NCI-H1105 (cell line): ENCODE data around the gene MEGF9.

ENCODE experiments used
- DNase-seq: peaks from one replicate; lab custom pipeline; 2025; lab: John Stamatoyannopoulos, UW

MEGF9 gene

DNA sequence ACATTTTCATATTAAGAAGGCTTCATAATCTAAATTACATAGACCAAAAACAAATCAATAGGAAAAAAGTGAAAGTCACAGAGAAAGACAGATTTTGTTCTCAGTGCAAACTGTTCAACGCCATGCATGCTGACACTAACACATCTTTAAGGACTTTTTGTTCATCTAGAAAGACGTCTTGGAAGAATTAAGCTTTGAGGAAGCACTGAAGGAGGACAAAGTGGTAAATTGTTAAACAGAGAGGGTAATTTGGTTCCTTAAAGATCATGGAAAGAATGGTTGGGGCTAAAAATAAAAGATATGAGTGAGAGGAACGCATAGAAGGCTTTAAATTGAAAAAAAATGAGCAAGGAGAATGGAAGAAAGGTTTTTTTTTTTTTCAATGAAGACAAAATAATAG is 9.1 kb downstream of the MEGF9 start:
- no peak for DNase-seq

DNA sequence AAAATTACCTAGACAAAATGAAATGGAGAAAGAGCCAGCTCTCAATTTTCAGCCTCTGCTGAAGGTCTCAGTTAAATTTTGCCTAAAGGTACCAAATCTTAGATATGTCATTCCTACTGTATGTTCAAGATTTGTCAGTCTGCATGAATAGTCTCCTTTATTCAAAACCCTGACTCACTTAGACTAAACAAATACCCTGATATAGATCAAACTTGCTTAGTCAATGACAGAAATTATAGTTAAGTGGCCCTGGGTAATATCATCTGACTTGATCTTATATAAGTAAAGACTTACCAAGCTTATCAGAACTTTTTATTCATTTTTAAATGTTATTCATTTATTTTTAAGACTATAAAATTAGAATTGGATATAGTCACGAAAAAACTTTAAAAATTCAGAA is 12.2 kb downstream of the MEGF9 start:
- no peak for DNase-seq

DNA sequence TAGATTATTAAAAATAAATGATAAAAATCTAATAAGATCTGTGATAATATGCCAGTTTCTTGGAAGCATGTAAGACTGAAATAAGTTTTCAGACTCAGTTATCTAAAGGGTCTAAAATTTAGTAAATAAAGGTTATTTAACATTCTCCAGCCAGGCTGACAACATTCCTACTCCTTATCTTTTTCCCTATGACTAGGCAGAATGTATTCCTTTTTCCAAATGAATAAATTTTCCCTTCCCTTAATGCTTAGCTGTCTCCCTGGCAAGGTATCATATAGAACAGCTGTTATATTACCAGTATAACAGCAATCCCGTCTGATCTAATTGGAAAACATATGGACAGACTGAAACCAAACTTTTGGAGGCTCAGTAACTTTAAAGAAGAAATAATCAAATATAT is 13.0 kb downstream of the MEGF9 start:
- DNase-seq: no peak

DNA sequence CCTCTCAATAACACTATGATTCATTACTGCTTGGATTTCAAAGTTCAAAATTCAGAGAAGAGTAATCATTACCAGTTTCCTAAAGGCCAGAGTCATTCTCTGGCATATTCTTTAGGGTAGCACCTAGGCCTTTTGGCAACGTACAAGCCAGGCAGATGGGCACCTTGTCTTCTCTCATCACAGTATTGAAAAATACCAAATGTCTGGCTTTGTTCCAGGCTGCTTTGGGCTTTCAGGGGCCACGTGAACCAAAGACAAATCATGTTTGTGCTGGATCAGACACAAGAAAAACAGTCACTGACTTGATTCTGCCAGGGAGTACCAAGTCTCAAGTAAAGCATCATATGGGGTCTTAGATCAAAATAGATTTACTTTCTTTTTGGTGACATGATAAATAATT is 15.5 kb downstream of the MEGF9 start:
- peak; percentile 72 for DNase-seq

DNA sequence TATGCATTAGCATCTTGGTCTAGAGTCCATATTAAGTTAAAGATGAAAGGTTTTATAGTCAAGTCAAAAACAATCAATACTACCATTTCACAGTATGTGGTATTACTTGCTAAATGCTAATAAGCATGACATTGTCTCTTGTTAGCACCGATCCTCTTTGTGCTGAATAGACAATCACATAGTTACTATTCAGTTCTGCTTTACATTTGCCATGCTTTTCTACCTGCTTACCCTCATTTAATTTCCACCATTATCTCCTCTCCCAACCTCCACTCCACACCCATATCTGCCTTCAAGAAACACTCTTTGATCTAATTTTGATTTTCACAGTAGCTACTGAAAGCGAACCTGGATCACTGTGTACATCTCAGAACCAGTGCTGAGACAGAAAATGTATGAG is 16.8 kb downstream of the MEGF9 start:
- DNase-seq: no peak

DNA sequence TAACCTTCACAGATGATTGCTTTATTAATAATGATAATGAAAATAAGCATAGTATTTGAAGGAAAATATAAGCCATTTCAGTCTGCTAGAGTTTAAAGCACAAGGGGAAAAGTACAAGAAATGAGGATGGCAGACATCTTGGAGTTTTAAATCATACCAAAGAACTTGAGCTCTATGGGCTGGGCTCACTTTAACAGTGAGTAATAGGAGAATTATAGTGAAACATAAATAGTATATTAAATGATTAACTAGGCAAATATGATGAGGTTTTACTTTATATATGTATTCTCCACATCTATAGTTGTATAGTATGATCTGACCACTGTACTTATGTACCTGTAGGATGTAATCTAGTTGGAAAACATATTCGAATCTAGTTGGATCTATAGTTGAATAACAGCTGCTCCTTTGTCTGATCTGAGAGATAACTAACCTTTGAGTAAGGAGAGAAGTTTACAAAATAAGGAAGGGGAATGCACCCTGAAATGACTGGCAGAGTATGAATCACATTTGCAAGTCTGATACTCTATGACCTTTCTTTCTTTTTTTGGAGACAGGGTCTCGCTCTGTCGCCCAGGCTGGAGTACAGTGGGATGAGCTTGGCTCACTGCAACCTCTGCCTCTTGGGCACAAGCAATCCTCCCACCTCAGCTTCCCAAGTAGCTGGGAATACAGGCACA is 17.6 kb downstream of the MEGF9 start:
- no peak for DNase-seq

DNA sequence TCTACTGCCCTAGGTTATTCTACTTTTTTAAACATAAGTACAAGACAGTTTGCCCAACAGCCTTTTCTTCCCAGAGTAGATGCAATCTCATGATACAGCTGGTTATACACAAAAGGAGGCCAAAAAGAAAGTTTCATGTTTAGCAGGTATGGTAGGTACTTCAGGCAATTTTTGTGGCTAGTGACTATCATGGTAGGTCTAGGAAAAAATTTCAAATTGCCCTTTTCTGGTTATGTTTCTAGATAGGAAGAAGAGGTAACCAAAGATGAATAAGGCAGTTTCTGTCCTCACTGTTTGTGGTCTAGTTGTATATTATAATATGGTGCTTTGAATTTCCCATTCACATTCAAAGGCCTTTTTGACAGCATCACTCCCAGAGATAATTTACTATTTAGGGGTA is 19.7 kb downstream of the MEGF9 start:
- DNase-seq: no peak

DNA sequence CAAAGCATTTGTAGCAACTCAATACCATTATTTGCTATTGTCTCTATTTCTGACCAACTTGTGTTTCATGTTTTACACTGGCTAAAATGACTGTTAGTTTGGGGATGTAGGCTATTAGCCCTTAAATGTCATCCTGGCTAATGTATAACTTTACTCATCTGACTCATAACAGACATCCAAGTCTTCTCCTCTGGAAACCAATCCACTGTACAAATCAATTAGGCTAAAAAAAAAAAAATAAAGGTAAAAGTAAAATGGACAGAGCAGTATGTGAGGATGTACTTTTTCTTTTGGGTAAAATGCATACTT is 20.6 kb downstream of the MEGF9 start:
- DNase-seq: no peak

DNA sequence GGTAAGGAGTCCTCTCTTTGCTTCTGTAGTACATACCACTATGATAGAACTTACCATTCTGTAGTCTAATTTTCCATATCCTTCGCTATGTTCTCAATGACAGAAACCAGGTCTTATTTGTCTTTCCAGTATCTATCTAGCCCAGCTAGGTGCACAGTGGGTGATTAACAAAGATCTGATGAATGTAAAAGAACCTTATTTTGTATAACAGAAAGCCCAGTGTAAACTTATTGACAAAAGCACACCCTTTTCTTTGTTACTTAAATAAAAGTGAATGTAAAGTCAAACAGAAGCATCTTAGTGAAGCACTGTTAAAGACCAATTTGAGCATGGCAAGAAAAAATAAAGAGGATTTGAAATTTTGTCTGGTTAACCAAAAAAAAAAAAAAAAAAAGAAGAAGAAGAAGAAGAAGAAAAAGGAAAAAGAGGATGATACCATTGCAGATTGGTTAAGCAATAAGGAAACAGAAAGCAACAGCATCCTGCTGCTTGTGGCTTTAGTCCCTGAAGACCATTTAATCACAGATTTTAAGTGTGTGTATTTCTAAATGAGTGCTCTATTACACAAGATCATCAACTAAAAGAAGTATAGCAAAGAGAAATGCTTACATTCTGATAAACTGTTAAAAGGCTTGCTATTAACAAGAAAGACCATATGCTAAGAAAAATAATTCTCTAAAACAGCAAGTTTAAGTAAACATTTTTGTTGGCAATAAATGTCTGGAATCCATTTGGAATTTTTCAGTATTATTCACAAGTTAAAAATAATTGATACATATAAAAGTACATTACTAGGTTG is 21.2 kb downstream of the MEGF9 start:
- DNase-seq: no peak

DNA sequence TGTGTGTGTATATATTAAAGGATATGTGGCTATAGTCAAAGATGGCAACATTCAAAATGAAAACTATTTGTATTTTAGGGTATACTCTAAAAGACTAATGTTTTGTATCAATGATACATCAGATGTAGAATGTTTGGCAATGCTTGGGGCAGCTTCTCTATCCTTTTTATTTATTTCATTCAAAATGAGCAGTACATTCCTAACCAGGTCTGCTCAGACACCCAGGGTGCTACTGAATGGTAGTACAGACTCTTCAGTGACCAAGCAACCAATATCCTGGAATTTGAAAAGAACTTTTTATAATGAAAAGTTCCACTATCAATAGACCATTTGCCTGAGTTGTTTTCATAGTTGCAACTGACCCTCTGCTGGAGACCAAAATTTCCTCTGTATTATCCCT is 23.9 kb downstream of the MEGF9 start:
- DNase-seq: no peak

DNA sequence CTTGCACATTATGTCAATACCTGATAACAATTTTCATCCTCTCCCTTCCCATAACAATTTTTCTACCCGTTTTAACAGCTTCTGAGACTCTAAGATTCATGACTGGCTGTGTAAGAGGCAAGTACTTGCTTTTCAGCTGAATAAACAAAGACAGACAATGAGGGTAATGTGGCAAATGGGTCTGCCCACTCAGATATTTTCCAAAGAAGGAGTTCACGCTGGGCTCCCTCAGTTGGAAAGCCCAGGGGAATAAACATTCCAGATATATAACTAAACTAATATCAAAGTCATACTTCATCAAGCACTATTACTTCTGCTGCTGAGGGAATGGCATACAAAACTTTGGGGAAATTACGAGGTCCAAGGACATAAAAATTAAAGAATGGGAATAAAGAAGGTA is 24.4 kb downstream of the MEGF9 start:
- peak; percentile 40 for DNase-seq

DNA sequence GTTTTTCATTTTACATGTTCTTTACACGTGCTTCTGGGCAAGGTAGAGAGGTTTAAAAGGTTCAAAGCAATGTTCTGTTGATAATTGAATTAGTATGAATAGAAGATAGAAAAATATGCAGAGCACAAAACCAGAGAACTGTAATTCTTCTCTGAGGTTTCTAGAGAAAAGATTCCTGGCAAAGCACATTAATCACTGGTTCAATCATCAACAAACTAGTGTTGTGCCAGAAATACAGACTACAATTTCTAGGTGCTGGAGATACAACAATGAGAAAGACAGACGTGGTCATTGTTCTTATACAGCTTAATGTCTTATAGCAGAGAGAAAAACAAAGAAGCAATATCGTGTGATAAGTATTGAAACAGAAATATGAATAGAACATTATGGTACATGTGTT is 25.5 kb downstream of the MEGF9 start:
- no peak for DNase-seq

DNA sequence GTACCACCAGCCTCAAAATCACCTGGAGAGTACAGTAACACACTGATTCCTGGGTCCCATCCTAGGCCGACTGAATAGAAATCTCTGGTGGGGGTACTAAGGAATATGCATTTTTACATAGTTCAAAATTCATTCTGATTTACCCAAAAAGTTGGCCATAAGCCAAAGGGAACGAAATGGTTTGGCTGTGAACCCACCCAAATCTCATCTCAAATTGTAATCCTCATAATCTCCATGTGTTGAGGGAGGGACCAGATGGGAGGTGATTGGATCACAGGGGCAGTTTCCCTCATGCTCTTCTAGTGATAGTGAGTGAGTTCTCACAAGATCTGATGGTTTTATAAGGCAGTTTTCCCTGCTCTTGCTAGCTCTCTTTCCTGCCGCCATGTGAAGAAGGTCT is 31.1 kb downstream of the MEGF9 start:
- no peak for DNase-seq

DNA sequence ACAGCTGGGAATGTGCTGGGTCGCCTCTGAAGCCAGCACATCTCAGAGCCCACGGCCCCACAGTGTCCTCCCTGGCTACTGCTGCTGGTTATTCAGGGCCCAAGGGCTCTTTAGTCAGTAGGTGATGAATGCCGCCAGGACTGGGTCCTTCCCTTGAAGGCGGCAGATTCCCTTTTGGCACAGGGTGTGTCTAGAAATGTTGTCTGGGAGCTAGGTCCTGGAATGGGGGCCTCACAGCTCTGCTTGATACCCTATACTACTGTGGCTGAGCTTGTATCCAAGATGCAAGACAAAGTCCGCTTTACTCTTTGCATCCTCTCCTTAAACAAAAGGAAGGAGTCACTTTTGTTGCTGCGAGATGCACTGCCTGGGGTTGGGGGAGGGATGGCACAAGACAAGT is 33.1 kb downstream of the MEGF9 start:
- DNase-seq: no peak

DNA sequence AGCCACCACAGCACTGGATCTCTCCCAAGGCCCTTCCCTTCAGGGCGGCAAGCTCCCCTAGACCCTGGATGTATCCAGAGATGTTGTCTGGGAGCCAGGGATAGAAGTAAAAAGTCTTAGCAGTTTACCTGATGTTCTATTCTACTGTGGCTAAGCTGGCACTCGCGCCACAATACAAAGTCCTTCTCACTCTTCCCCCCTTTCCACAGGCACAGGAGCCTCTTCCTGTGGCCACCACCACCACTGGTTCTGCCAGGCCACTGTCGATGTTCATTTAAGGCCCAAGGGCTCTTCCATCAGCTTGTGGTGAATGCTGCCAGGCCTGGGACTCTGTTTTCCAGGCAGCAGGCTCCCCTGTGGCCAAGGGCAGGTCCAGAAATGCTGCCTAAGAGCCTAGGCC is 33.7 kb downstream of the MEGF9 start:
- DNase-seq: no peak

DNA sequence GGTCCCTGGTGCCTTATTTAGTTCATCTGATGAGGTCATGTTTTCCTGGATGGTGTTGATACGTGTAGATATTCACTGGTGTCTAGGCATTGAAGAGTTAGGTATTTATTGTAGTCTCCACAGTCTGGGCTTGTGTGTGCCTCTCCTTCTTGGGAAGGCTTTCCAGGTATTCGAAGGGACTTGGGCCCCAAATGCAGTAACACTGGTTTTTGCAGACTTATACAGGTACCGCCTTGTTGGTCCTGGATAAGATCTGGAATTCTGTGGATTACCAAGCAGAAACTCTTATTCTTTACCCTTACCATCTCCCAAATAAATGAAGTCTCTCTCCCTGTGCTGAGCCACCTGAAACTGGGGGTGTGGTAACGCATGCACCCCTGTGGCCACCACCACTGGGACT is 34.1 kb downstream of the MEGF9 start:
- no peak for DNase-seq

DNA sequence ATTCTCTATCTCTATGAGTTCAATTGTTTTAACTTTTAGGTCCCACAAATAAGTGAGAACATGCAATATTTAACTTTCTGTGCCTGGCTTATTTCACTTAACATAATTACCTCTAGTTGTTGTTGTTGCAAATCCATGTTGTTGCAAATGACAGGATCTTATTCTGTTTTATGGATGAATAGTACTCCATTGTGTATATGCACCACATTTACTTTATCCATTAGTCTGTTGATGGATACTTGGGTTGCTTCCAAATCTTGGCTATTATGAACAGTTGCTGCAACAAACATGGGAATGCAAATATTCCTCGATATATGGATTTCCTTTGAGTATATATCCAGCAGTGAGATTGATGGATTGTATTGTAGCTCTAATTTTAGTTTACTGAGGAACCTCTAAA is 36.3 kb downstream of the MEGF9 start:
- DNase-seq: no peak

DNA sequence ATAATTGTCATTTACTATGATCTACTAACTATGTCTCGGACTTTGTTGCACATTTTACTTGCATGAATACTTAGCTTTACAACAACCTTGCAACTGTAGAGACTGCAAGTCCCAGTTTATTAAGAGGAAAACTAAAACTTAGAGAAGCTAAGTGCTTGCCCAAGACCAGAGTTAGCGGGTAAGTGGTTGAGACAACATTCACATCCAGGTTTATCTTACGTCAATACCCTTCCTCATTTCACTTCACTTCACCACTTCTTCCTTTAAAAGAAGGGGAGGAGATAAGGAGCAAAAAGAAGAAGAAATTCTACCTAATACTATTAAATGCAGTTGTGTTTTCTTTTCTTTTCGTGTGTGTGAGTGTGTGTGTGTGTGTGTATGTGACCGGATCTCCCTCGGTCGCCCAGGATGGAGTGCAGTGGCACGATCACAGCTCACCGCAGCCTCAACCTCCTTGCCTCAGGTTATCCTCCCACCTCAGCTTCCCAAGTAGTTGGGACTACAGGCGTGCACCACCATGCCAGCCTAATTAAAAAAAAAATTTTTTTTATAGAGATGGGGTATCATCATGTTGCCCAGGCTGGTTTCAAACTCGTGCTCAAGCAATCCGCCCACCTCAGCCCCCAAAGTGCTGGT is 37.4 kb downstream of the MEGF9 start:
- DNase-seq: no peak

DNA sequence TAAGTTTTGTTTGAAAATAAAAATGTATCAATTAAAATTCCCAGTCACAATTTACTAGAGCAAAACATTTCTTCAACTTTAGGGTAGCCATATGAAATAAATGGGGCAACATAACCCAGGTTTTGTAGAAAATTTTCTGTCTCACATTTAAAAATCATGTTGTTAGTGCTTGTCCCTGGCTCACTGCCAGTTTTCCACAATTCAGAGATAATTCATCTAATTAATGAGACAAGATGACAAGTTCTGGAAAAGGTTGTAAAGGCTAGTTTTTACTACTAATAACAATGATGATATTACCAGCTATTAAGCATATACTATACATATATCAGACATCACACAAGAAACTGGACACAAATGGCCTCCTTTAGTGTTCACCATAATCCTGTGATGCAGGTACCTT is 45.9 kb downstream of the MEGF9 start:
- DNase-seq: peak; percentile 8

DNA sequence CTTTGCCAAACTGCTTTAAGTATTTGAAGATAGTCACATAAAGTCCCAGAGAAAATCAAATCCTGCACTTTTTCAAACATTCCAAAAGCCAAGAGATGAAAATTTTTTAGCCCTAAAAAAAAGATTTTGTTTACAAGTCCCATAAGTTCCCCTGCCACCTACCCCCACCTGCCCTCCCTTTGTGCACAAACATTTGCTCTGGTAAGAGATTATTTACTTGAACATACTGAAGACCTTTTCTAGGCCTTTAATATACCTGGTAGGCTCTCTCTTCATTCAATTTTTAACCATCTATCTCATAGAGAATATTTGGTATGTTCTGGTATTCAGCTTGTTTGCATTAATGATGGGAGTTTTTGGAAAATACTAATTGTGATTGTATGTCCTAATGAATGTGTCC is 50.3 kb downstream of the MEGF9 start:
- no peak for DNase-seq

DNA sequence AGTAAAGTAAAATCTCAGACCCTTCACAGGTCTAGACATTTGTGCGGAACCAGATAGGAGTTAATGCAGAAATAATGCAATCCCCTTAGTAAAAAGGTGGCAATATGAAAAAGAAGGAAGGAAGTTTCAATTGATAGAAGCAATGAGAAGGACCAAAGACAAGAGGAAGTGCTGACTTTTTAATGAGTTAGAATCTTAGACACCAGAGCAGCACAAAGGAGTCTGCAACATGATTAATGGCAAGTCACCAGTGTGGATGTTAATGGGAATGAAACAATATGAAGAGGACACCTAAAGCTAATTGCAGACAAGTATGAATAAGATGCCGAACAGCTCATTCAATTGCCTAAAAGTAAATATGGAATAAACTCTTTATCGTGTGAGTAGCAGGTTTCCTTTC is 50.9 kb downstream of the MEGF9 start:
- DNase-seq: no peak

DNA sequence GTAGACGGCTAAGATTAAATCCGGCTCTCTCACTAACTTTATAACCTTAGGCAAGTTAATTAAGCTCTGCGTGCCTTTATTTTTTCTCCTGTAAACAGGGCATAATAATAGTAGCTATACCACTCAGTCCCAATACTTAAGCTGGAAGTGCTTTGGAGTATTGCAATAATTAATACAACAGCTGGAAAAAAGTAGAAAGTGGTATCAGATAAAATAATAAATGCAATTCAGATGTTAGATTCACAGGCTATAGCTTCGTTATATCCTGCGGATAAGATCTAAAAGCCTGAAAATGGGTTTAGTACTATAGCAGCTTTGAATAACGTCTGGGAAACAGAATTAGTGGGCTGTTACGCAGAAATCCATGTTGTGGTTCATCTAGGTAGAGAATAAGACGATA is 51.8 kb downstream of the MEGF9 start:
- no peak for DNase-seq

DNA sequence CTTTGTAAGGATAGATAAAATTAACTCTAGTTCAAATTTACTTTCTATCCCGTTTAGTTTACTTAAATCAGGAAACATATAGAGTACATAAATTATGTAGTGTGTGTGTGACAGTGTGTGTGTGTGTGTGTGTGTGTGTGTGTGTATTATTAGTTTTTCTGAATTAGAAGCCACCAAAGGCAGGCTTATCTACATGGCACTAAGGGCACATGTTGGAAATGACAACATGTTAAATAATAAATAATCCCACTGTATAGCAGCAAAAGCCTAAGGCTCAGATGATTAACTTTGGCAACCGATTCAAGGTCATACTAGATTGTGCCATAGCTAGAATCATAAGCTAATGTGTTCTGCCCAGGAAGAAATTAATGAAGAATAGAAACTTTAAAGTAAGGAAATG is 54.6 kb downstream of the MEGF9 start:
- no peak for DNase-seq

DNA sequence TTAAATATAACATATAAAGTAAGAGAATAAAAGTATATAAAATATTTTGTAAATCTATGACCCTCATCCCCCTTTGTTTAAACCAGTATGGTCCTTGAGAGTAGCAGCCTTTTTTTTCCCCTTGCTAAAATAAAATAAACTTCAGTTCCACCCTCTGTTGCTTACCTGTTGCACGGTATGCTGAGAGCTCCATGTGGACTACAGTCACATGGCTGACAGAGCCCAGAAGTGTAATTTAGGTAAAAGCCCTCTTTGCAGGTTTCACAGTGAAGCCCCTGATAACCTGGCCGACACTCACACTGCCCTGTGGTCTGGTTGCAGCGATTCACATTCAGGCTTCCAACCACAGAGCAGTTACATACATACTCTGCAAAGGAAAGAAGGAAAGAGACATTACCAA is 55.1 kb downstream of the MEGF9 start:
- DNase-seq: no peak
